ENCODE measurements around the gene ANO9. TPM values are rescaled to one million over a fixed set of nuclear protein-coding genes. Genes with fewer than 3 reads are reported as not detected.
"Not testable (repeated sequence)": the region's sequence is repeated elsewhere in the genome, so short reads cannot be mapped to it uniquely, and the experiment has no call there.

Gene ANO9
- total and polyA plus RNA-seq, 9 donors: 0.09 to 5.6 (median 0.37) TPM

- DNase-seq: no peak
- WGBS (ENCODE audit: insufficient coverage): 45% methylated on average over 38 of the region's 57 CpGs
- Histone ChIP-seq H3K4me1 (ENCODE audit: control insufficient read depth, insufficient read depth, low read length) (peaks cover 9% of the 10 kb centered on the region), H3K4me3 (ENCODE audit: low read length) (no peak within 1 kb of the TSS), H3K27me3 (ENCODE audit: control insufficient read depth, insufficient read depth, low read length) (peaks cover 5% of the 10 kb centered on the region), H3K9me3 (replicated peaks; ENCODE audit: control insufficient read depth, low read depth, low read length) (no peaks in the 10 kb centered on the region), H3K27ac (ENCODE audit: low read length) (no peak within 1 kb of the TSS), H3K36me3 (ENCODE audit: control insufficient read depth, insufficient read depth, low read length) (no peaks in the 10 kb centered on the region)
These were observed 47.6 kb downstream of the ANO9 start, which contains the start of gene PKP3 for GRCh38 chr11:394034-394857. TSS of gene PKP3 (plus strand) at chr11:394209. CDS start at chr11:394293, 84 bp downstream.

GRCh38 chr11:393219-394033 is 48.4 kb downstream of the ANO9 start:
- Histone ChIP-seq H3K36me3 (ENCODE audit: control insufficient read depth, insufficient read depth, low read length) (no peaks in the 10 kb centered on the region), H3K4me1 (ENCODE audit: control insufficient read depth, insufficient read depth, low read length) (peaks cover 9% of the 10 kb centered on the region), H3K9me3 (replicated peaks; ENCODE audit: control insufficient read depth, low read depth, low read length) (no peaks in the 10 kb centered on the region), H3K27me3 (ENCODE audit: control insufficient read depth, insufficient read depth, low read length) (peaks cover 2% of the 10 kb centered on the region), H3K27ac (ENCODE audit: low read length) (no peak overlapping the region), H3K4me3 (ENCODE audit: low read length) (no peak overlapping the region)
- no peak for DNase-seq
- 67% methylated on average over 10 of the region's 17 CpGs for WGBS (ENCODE audit: insufficient coverage)

- no peak for DNase-seq
- peaks cover 4% of the 10 kb centered on the region for H3K27me3 ChIP-seq (ENCODE audit: control insufficient read depth, insufficient read depth, low read length)
- H3K36me3 ChIP-seq (ENCODE audit: control insufficient read depth, insufficient read depth, low read length): no peaks in the 10 kb centered on the region
- H3K4me1 ChIP-seq (ENCODE audit: control insufficient read depth, insufficient read depth, low read length): peaks cover 5% of the 10 kb centered on the region
- WGBS (ENCODE audit: insufficient coverage): 83% methylated on average over 20 of the region's 36 CpGs
- no peak overlapping the region for H3K27ac ChIP-seq (ENCODE audit: low read length)
- no peak overlapping the region for H3K4me3 ChIP-seq (ENCODE audit: low read length)
- H3K9me3 ChIP-seq (replicated peaks; ENCODE audit: control insufficient read depth, low read depth, low read length): no peaks in the 10 kb centered on the region
These were observed 49.6 kb downstream of the ANO9 start for GRCh38 chr11:392102-392777.

GRCh38 chr11:391117-392017 is 50.4 kb downstream of the ANO9 start:
- no peaks in the 10 kb centered on the region for H3K4me1 ChIP-seq (ENCODE audit: control insufficient read depth, insufficient read depth, low read length)
- no peak overlapping the region for H3K27ac ChIP-seq (ENCODE audit: low read length)
- peaks cover 4% of the 10 kb centered on the region for H3K27me3 ChIP-seq (ENCODE audit: control insufficient read depth, insufficient read depth, low read length)
- no peak overlapping the region for H3K4me3 ChIP-seq (ENCODE audit: low read length)
- H3K9me3 ChIP-seq (replicated peaks; ENCODE audit: control insufficient read depth, low read depth, low read length): peaks cover 7% of the 10 kb centered on the region
- no peaks in the 10 kb centered on the region for H3K36me3 ChIP-seq (ENCODE audit: control insufficient read depth, insufficient read depth, low read length)
- WGBS (ENCODE audit: insufficient coverage): 77% methylated on average over 37 of the region's 38 CpGs
- DNase-seq: no peak

- Histone ChIP-seq H3K36me3 (ENCODE audit: control insufficient read depth, insufficient read depth, low read length) (no peaks in the 10 kb centered on the region), H3K9me3 (replicated peaks; ENCODE audit: control insufficient read depth, low read depth, low read length) (peaks cover 11% of the 10 kb centered on the region), H3K27ac (ENCODE audit: low read length) (no peak overlapping the region), H3K27me3 (ENCODE audit: control insufficient read depth, insufficient read depth, low read length) (peaks cover 4% of the 10 kb centered on the region), H3K4me3 (ENCODE audit: low read length) (no peak overlapping the region), H3K4me1 (ENCODE audit: control insufficient read depth, insufficient read depth, low read length) (no peaks in the 10 kb centered on the region)
- no peak for DNase-seq
- 60% methylated on average over 1 of the region's 11 CpGs for WGBS (ENCODE audit: insufficient coverage)
These were observed 51.6 kb downstream of the ANO9 start for GRCh38 chr11:390175-390574.

- H3K4me1 ChIP-seq (ENCODE audit: control insufficient read depth, insufficient read depth, low read length); H3K36me3 ChIP-seq (ENCODE audit: control insufficient read depth, insufficient read depth, low read length); H3K27ac ChIP-seq (ENCODE audit: low read length); H3K27me3 ChIP-seq (ENCODE audit: control insufficient read depth, insufficient read depth, low read length); H3K4me3 ChIP-seq (ENCODE audit: low read length); DNase-seq: not testable (repeated sequence)
- WGBS (ENCODE audit: insufficient coverage): 72% methylated on average over 5 of the region's 17 CpGs
- H3K9me3 ChIP-seq (replicated peaks; ENCODE audit: control insufficient read depth, low read depth, low read length): peaks cover 11% of the 10 kb centered on the region
These were observed 52.4 kb downstream of the ANO9 start for GRCh38 chr11:389369-389768.

GRCh38 chr11:387193-387793 is 54.5 kb downstream of the ANO9 start:
- no peaks in the 10 kb centered on the region for H3K4me1 ChIP-seq (ENCODE audit: control insufficient read depth, insufficient read depth, low read length)
- no peak overlapping the region for H3K4me3 ChIP-seq (ENCODE audit: low read length)
- WGBS (ENCODE audit: insufficient coverage): 73% methylated on average over 3 of the region's 4 CpGs
- peaks cover 2% of the 10 kb centered on the region for H3K27me3 ChIP-seq (ENCODE audit: control insufficient read depth, insufficient read depth, low read length)
- H3K36me3 ChIP-seq (ENCODE audit: control insufficient read depth, insufficient read depth, low read length): no peaks in the 10 kb centered on the region
- H3K9me3 ChIP-seq (replicated peaks; ENCODE audit: control insufficient read depth, low read depth, low read length): peaks cover 11% of the 10 kb centered on the region
- no peak overlapping the region for H3K27ac ChIP-seq (ENCODE audit: low read length)
- DNase-seq: no peak

- no peak for DNase-seq
- Histone ChIP-seq H3K4me3 (ENCODE audit: low read length) (no peak overlapping the region), H3K27ac (ENCODE audit: low read length) (no peak overlapping the region), H3K27me3 (ENCODE audit: control insufficient read depth, insufficient read depth, low read length) (peaks cover 2% of the 10 kb centered on the region), H3K36me3 (ENCODE audit: control insufficient read depth, insufficient read depth, low read length) (no peaks in the 10 kb centered on the region), H3K9me3 (replicated peaks; ENCODE audit: control insufficient read depth, low read depth, low read length) (peaks cover 11% of the 10 kb centered on the region), H3K4me1 (ENCODE audit: control insufficient read depth, insufficient read depth, low read length) (no peaks in the 10 kb centered on the region)
- WGBS (ENCODE audit: insufficient coverage): 95% methylated on average over 5 of the region's 6 CpGs
These were observed 55.3 kb downstream of the ANO9 start for GRCh38 chr11:386483-386882.
